ENCODE measurements around the gene ADGRB3. TPM values are rescaled to one million over a fixed set of nuclear protein-coding genes. Genes with fewer than 3 reads are reported as not detected.

ADGRB3 gene
- total and polyA plus RNA-seq, 10 of the 15 experiments (the other 5 are each of a cell fraction or from before 2014, with no cell fraction given), result 0.03 to 0.06 TPM; not detected in 8

DNA sequence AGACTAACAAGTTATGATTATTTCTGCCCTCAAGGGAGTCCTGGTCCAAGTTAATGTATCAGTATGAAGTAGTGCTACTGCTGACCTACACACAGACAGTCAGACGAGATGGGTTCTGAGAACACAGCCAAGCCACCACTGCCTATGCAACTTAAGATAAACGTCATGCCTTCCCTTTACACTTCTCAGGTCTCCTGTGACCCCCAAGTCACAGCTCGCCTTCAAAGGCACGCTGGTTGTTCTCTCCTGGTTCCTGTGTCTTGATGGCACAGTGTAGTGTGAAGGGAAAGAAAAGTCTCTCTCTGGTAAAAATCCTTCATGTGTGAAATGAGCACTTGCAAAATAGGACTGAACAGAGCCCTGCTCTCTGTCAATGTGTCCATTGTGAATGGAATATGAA is 377.8 kb downstream of the ADGRB3 start (continued):
- TF ChIP-seq ETV6 (conservative IDR thresholded peaks at IDR 0.05 in 1 of 2, IDR thresholded peaks at IDR 0.05 in 1 of 2; ENCODE audit: borderline replicate concordance in 1 of 2, low read depth in 1 of 2) (no peak), ASH2L (IDR thresholded peaks at IDR 0.05; ENCODE audit: borderline replicate concordance, low read depth) (no peak)
- TF ChIP-seq, protein P1, sequence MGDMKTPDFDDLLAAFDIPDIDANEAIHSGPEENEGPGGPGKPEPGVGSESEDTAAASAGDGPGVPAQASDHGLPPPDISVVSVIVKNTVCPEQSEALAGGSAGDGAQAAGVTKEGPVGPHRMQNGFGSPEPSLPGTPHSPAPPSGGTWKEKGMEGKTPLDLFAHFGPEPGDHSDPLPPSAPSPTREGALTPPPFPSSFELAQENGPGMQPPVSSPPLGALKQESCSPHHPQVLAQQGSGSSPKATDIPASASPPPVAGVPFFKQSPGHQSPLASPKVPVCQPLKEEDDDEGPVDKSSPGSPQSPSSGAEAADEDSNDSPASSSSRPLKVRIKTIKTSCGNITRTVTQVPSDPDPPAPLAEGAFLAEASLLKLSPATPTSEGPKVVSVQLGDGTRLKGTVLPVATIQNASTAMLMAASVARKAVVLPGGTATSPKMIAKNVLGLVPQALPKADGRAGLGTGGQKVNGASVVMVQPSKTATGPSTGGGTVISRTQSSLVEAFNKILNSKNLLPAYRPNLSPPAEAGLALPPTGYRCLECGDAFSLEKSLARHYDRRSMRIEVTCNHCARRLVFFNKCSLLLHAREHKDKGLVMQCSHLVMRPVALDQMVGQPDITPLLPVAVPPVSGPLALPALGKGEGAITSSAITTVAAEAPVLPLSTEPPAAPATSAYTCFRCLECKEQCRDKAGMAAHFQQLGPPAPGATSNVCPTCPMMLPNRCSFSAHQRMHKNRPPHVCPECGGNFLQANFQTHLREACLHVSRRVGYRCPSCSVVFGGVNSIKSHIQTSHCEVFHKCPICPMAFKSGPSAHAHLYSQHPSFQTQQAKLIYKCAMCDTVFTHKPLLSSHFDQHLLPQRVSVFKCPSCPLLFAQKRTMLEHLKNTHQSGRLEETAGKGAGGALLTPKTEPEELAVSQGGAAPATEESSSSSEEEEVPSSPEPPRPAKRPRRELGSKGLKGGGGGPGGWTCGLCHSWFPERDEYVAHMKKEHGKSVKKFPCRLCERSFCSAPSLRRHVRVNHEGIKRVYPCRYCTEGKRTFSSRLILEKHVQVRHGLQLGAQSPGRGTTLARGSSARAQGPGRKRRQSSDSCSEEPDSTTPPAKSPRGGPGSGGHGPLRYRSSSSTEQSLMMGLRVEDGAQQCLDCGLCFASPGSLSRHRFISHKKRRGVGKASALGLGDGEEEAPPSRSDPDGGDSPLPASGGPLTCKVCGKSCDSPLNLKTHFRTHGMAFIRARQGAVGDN (IDR thresholded peaks at IDR 0.05), result no peak

DNA sequence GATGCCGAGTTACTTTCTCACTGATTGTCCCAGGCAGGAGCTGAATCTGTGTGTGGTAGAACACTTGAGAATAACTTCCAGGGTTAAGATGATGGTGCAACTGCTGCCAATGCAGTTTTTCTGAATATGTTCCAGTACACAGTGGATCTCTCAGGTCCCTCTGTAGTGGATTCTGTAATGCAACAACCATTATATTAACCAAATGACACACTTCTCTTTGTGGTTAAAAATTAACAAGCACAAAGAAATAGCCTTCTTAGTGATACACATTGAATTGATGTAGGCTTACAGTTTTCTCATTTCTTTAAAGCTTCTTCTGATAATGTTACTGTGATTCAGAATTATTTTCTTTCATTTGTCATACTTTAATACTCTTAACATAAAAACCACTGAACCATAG is 383.8 kb downstream of the ADGRB3 start:
- DNase-seq (ENCODE audit: low read depth, low spot score) (no peak), FAIRE-seq (no peak), ATAC-seq (no peak)
- ChIA-PET RAD21 (ENCODE audit: unreplicated experiment) (no interaction called here), SMC1A (ENCODE audit: uncharacterized antibody, unreplicated experiment) (interaction anchor here (1.2 kb wide), 1 partner anchor 1123 kb away, joined by 4 read pairs; no protein-coding TSS in a partner anchor), POLR2A (no interaction called here), CTCF (no interaction called here)
- Histone ChIP-seq H3K79me2 (ENCODE audit: control insufficient read depth, insufficient read depth, low read length) (no peaks in the 10 kb centered on the region), H3K9me3 (replicated peaks; ENCODE audit: control insufficient read depth, insufficient read depth, low read length) (no peaks in the 10 kb centered on the region), H3K27me3 (replicated peaks in 1 of 2; ENCODE audit: control insufficient read depth in 2 of 2, insufficient read depth in 2 of 2, low read length in 1 of 2) (no peaks in the 10 kb centered on the region), H3K27ac (ENCODE audit: control insufficient read depth, insufficient read depth) (no peak overlapping the region), H3K9ac (ENCODE audit: control insufficient read depth, insufficient read depth, low read length) (no peak overlapping the region), H3K36me3 (ENCODE audit: control insufficient read depth in 2 of 2, insufficient read depth in 2 of 2, low read length in 1 of 2) (no peaks in the 10 kb centered on the region), H2AFZ (ENCODE audit: control insufficient read depth, low read depth, low read length) (no peak overlapping the region), H4K20me1 (ENCODE audit: control insufficient read depth, insufficient read depth) (no peaks in the 10 kb centered on the region), H3K4me2 (ENCODE audit: control insufficient read depth, insufficient read depth) (no peak overlapping the region), H3K4me1 (ENCODE audit: control insufficient read depth, insufficient read depth, low read length) (no peaks in the 10 kb centered on the region), H3K4me3 (no peak overlapping the region)
- TF ChIP-seq CHD2 (IDR thresholded peaks at IDR 0.05; ENCODE audit: borderline replicate concordance, low read depth, low read length) (no peak), BCLAF1 (IDR thresholded peaks at IDR 0.05) (no peak), SKIL (IDR thresholded peaks at IDR 0.05; ENCODE audit: low read depth, poor library complexity, severe bottlenecking) (no peak), HDGF (IDR thresholded peaks at IDR 0.05) (no peak), YY1 (IDR thresholded peaks at IDR 0.05; ENCODE audit: low read depth, low read length) (no peak)
- intact Hi-C loops (cut with micrococcal nuclease; ENCODE audit: unreplicated experiment), result no loop called here
- in situ Hi-C loops (cut with MboI), result no loop called here
- WGBS (ENCODE audit: insufficient coverage, insufficient replicate concordance, low lambda C conversion rate, missing lambda C conversion rate), result 63% methylated on average over 1 of the region's 1 CpG
- no TSS peak for BruUV-seq (replicated peaks)
